ENCODE measurements around the gene DPF3.

GRCh38 chr14:72845683-72846082 is 48.2 kb downstream of the DPF3 start:
- TF ChIP-seq EZH2phosphoT487 (IDR thresholded peaks at IDR 0.05; ENCODE audit: borderline replicate concordance, low read length) = no peak
- no peak for TF ChIP-seq CTCF (IDR thresholded peaks at IDR 0.05; ENCODE audit: low read depth, low read length, poor library complexity, severe bottlenecking)
